ENCODE measurements around the gene CREG2.
A peak's percentile ranks its signal among the peaks of the same experiment; 100 is the strongest.
"Not testable (repeated sequence)": the region's sequence is repeated elsewhere in the genome, so short reads cannot be mapped to it uniquely, and the experiment has no call there.

Gene CREG2

GRCh38 chr2:101368376-101368775, 18.9 kb downstream of the CREG2 start:
- no peak for DNase-seq

- DNase-seq: no peak
These were observed 19.8 kb downstream of the CREG2 start for GRCh38 chr2:101367508-101367907.

GRCh38 chr2:101364878-101365277, 22.4 kb downstream of the CREG2 start:
- DNase-seq: no peak

GRCh38 chr2:101362777-101363176, 24.5 kb downstream of the CREG2 start:
- no peak for DNase-seq

DNA sequence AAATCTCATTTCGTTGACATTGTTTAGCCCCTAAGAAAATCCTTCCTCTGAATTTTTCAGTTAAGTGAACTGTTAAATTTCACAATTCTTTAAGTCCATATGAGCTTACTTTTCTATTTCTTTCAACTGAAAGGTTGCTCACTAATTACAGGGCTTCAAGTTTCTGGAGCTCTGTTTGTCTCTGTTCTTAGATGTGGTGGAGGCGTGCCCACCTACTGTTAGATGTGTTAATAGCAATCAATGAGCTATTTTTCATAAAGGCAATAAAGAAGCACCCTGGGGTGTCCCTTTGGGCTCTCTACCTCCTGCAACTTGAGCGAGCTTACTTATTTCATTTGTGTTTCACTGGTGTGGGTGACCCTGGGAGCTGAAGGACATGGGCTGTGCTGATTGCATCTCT, 25.0 kb downstream of the CREG2 start:
- DNase-seq: no peak

DNA sequence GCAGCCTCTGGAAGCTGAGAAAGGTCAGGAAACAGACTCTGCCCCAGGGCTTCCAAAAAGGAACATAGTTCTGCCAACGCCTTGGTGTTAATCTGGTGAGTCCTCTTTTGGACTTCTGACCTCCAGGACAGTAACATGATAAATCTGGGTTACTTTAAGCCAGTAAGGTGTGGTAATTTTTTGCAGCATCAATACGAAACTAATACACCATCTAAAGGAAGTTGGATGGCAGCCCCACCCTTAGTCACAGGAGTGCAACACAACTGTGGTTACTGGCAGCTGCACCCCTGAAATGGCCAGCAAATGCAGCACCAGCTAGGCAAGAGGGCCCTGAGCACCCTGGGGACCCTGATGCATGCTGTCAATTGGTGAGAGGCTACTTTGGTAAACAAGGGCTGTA, 25.8 kb downstream of the CREG2 start:
- no peak for DNase-seq

- no peak for DNase-seq
These were observed 26.2 kb downstream of the CREG2 start for GRCh38 chr2:101361121-101361520.

GRCh38 chr2:101360232-101360631, 27.1 kb downstream of the CREG2 start:
- no peak for DNase-seq

- DNase-seq: no peak
These were observed 27.8 kb downstream of the CREG2 start for GRCh38 chr2:101359410-101359954.

GRCh38 chr2:101357376-101357775, 29.9 kb downstream of the CREG2 start:
- no peak for DNase-seq

DNA sequence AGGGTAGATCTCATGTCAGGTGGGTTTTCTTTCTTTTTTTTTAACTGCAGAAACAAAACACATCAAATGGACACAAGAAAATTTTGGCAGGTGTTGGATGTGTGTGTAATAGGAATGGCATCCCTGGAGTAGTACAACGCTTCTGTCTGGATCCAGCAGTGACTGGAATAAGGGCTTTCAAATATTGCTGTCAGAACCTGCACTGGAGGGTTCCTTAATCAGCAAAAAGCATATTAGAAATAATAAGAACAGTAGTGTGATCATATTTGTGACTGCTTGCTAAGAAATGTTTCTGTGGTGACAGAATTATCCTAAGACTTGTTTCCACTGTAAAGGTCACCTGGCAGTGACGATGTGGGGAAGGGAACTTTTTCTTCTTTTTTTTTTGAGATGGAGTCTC, 30.8 kb downstream of the CREG2 start:
- DNase-seq: no peak

DNA sequence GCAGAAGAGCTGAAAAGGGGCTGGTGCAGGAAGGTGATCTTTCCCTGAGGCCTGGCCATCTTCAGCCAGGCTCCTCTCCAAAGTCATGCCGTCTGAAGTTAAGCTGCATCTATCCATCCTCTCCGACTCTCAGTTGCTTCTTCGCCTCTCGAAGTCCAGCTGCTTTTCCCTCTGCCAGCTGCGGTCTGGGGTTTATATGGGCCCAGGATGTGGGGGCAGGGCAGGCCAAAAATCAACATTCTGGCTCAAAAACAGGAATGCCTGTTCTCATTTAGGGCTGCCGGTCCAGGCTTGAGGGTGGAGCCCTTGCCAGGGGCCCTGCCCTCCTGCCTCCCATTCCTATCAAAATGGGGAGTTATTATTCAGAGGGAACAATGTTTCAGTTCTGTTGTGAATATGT, 31.2 kb downstream of the CREG2 start:
- DNase-seq: no peak

DNA sequence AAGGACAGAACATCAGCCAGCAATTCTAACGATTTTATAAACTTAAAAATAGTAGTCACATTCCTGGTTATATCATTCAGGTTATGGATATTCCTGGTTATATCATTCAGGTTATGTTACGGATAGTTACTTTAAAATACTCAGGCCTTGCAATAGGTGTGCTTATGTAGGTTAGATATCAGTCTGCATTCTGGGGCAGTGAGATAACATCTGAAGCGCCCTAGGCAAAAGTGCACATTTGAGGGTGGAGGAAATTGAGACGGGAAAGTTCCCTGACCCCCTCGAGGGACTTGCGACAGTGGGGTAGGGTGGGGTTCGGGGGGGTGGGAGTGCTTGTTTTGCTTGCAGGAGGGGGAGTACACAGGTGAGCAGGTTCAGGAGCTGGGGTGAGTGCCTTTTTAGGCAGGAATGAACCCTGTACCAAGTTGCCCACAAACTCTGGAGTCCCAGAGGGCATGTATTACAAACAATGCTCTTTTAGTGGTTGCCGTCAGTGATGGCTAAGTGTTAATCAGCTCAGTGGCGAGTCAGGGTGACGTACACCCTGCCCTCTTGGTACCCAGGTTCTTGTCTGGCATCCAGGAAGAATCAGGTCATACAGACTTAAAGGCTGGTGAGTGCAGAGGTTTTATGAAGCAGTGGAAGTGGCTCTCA, 31.8 kb downstream of the CREG2 start:
- no peak for DNase-seq

GRCh38 chr2:101354420-101355311, 32.6 kb downstream of the CREG2 start:
- no peak for DNase-seq

- DNase-seq: not testable (repeated sequence)
These were observed 34.7 kb downstream of the CREG2 start for GRCh38 chr2:101352631-101353030.

- no peak for DNase-seq
These were observed 36.1 kb downstream of the CREG2 start for GRCh38 chr2:101351207-101351606.

GRCh38 chr2:101349893-101350662, 37.2 kb downstream of the CREG2 start:
- no peak for DNase-seq

GRCh38 chr2:101348883-101349282, 38.4 kb downstream of the CREG2 start:
- DNase-seq: no peak

DNA sequence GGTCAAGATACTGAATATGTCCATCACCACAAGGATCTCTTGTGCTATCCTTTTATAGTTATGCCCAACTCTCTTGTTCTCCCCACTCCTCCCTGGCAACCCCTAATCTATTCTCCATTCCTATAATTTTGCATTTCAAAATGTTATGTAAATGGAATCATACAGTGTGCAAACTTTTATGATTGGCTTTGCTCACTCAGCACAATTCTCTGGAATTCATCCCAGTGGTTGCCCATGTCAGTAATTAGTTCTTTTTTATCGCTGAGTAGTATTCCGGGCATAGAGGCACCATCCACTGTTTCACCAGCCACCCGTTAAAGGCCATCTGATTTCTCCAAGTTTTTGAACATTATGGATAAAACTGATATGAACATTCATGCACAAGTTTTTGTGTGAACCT, 40.4 kb downstream of the CREG2 start:
- DNase-seq: no peak

GRCh38 chr2:101344137-101344536, 43.2 kb downstream of the CREG2 start:
- DNase-seq: no peak

DNA sequence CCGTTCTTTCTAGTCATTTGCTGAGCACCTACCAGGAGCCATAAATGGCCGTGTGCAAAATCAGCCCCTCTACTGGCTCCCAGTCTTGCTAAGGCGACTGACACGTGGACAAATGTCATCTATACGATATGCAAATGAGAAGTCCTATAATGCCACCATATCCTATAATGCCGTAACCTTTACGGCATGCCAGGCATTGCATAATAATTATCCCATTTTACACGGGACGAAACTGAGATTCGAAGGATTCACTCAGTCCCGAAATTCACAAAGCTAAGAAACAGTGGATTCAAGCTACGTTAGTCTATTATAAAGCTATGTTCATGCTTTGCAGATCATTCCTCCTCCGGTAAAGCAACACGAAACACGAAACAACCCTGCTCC, 44.7 kb downstream of the CREG2 start:
- no peak for DNase-seq

DNA sequence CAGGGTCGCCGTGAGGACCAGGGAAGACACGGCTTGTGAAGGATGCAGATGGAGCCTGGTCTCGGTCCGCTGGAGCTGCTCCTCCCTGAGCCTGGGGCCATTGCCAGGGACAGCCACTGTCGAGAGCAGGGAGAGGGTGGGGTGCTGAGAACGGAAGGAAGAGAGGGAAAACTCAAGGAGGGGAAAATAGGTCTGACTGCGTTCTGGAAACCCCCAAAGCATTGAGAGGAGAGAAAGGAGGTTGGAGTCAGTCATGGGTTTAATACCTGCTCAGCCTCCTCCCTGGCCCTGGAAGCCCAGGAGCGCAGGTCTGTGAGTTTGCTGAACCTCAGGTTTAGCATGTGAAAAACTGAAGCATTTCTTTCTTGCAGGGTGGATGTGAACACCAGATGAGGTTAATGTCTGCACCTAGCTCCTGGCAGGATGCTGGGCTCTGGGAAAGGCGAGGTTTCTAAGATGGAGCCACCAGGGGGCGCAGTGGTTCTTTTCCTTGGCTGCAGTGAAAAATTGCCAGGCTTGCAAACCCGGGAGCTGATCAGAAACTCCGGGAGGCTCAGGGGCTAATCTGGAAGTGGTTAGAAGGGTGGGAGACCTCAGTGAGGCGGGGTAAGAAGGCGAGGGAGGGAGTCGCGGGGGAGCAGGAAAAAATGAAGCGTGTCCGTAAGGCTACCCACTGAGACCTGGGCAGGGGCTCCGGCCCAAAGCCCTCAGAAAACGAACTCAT, 45.2 kb downstream of the CREG2 start:
- peak; percentile 71 for DNase-seq

DNA sequence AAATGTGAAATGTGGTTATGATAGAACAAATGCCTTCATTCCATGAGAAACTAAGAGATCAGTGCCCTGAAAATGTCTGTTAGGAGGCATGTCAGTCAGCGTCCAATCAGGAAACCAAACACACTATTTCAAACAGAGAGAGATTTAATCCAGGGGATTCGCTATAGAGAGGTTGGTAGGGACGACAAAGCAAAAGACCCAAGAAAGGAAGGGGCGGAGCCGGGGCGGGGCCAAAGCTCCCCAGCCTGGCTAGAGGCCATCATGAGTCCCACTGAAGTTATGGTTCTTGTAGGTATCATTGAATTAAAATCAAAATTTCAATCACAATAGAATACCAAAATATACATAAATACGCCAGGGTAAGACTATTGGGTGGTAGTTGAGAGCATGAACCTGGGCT, 45.9 kb downstream of the CREG2 start:
- DNase-seq: peak; percentile 36

All from stimulated activated CD4-positive, alpha-beta T cell treated with anti-CD3 and anti-CD28 coated beads, Interleukin-1b, Interleukin-23, amount 100 ng/mL, for 48 hours (primary cell).